Stimulated activated CD8-positive, alpha-beta memory T cell treated with anti-CD3 and anti-CD28 coated beads, Interleukin-2, amount 100 ng/mL, for 1 hour (primary cell): Measurements from ENCODE around the gene SYK.
"Not testable (repeated sequence)": the region's sequence is repeated elsewhere in the genome, so short reads cannot be mapped to it uniquely, and the experiment has no call there.

Source experiments
- DNase-seq, 2 donors: peaks; one replicate each; pipeline ENCODE4 v3.0.0-alpha.2; 2020; ENCODE audit warnings: low read depth in 2 of 2

The SYK gene

GRCh38 chr9:90795871-90796317, 5.7 kb upstream of the SYK start:
- DNase-seq, result no peak

- no peak for DNase-seq
Observed at GRCh38 chr9:90799271-90799852, 2.3 kb upstream of the SYK start.

GRCh38 chr9:90801973-90802322, 329 bp downstream of the SYK start:
- DNase-seq, result no peak

DNA sequence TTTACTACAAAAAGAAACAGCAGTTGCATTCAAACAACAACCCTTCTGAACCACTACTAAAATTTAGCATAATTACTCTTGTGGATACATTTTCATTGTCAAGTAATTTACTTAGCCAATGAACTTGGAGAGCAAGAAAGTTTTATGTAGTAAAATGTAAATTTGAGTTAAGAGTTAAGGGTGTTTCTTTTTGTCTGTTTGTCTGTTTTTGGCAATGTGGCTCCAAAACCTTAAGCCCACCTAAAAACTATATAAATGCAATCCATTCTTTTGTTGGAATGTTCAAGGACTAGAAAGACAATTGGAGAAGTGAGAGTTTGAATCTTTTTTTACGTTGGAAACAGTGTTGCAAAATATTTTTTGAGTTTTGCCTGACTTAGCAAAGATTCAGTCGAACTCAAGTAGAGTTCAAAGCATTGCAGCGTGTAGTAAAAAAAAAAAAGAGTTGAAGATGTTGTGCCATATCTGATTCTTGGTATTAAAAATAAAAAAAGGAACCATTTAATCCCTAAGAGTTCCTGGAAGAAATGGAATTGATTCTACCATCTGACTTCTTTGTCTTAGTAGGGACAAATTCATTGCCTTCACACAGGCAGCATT, 867 bp downstream of the SYK start:
- DNase-seq, result no peak

GRCh38 chr9:90803860-90804593, 2.4 kb downstream of the SYK start:
- DNase-seq, result no peak

- DNase-seq, result no peak
Observed at GRCh38 chr9:90805006-90805996, 3.7 kb downstream of the SYK start.

DNA sequence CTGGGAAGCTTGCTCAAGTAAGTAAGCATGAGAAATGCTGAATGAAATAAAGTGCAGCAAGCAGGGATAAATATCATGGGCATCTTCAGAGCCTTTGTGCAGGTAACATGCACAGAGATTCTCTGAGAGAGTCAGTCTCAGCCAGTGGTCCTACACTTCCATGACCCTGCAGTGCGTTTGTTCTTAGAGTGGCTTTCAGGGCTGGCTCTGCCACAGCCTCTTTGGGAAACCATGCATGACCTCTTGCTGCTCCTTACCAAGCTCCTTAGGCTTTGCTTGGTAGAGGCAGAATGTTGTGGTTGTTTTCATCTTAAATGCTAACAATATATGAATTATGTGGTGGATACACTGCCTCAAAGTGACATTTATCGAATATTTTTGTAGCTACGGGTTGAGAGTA, 5.4 kb downstream of the SYK start:
- DNase-seq, result no peak

DNA sequence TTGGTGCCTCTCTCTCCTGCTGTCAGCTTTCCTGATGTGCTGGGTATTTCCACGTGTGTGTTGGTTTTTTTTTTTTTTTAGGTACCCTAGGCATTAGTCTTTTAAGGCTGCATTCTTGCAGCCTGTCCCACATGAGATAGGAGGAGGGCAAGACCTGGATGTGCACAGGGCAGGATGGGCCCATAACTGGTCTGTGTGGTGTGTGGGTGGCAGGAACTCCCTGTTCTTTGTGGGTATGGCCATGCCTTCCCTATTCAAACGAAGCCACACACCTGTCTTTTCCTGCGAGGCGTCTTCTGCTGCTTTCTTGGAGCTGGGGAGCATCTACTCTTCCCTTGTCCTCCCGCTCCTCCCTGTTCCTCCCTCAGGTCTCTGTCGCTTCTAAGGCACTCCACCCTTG, 6.8 kb downstream of the SYK start:
- no peak for DNase-seq

- no peak for DNase-seq
Observed at GRCh38 chr9:90808890-90809685, 7.5 kb downstream of the SYK start.

- DNase-seq, result no peak
Observed at GRCh38 chr9:90810691-90811090, 9.1 kb downstream of the SYK start.

GRCh38 chr9:90813046-90813445, 11.4 kb downstream of the SYK start:
- no peak for DNase-seq

- no peak for DNase-seq
Observed at GRCh38 chr9:90813523-90813922, 11.9 kb downstream of the SYK start.

DNA sequence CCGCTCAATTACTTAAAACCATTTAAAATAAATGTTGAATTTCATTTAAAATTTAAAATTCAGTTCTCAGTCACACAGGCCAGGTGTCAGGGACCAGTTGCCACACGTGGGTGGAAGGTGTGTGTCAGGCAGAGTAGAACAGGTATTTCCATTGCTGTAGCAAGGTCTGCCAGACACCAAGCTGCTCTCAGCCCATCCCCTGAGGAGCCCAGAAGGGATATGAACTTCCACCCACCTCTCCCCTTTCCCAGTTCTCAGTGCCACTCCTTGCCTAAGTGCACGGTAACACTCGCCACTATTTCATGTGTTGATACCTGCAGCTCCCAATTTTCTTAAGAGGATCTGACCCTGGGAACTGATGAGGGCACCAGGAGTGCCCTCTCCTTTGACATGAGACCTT, 12.7 kb downstream of the SYK start:
- no peak for DNase-seq

DNA sequence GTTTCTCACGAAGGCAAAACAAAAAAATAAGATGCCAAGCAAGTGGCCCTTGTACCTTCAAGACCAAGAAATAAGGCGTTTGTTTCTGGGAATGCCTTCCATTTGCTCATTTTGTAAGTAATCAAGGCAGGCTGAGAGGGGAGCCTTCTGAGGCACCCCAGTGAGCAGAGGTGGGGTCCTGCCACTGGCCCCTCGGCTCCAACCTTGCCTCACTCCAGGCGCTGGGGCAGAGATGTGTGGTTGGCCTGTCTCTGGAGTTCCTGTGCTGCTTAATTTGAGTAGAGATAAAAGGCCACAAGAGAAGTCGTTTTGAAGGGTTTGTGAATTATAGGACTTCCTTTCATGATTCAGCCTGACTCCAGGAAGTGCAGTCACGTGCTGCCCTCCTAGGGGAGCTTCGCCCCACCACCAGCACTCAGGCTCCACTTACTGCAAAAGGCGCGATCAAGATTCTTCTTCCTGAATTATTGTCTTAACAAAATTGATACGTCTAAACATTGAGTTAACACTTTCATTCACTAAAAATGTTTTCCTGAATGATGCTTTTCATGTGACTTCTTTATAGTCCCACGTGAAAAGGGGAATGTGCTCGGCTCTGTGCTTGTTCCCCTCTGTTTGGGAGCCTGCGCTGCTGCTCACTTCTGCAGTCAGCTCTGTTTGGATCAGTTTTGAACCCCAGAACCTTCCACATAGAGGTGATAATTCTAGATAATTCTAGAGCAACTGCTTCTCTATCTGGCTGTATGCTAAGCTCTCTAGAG, 13.7 kb downstream of the SYK start:
- no peak for DNase-seq

DNA sequence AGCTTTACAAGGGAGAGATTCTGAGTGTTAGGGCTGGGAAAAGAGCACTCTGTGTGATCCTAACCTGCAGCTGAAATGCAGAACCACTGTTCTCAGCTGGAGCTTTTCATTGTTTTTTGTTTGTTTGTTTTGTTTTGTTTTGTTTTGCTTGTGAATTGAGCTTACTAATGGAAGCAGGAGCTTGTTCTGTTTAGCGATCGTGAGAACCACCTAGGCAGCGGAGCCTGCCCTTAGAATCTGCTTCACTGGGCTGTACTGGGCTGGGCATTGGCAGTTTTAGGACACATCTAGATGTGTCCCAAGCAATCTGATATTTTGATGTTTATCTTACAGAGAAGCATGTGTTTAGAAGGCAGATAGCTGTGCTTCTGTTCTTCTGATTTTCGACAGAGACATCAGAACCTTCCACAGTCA, 14.3 kb downstream of the SYK start:
- no peak for DNase-seq

- DNase-seq, result no peak
Observed at GRCh38 chr9:90816690-90817089, 15.1 kb downstream of the SYK start.

GRCh38 chr9:90818279-90818678, 16.7 kb downstream of the SYK start:
- no peak for DNase-seq

GRCh38 chr9:90820406-90820805, 18.8 kb downstream of the SYK start:
- DNase-seq, result not testable (repeated sequence)

- not testable (repeated sequence) for DNase-seq
Observed at GRCh38 chr9:90821236-90821635, 19.6 kb downstream of the SYK start.

DNA sequence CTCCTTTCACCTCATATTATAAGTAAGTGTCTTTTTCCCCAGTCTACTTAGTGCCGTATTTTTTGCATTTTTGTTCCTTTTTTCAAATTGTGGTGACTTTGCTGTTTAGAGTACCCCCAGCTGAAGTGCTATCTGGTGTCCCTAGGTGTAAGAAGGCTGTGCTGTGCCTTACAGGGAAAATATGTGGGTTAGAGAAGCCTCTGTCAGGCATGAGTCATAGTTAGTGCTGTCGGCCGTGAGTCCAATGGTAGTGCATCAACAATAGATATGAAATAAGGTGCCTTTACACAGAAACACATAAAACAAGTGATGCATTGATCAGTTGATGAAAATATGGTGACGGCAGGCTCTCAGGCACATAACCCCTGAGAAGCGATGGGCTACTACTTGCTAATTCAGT, 20.1 kb downstream of the SYK start:
- no peak for DNase-seq

- DNase-seq, result no peak
Observed at GRCh38 chr9:90822866-90823265, 21.2 kb downstream of the SYK start.
